ENCODE data around the gene PPP1R14C. TPM values are rescaled to one million over a fixed set of nuclear protein-coding genes. Genes with fewer than 3 reads are reported as not detected.
"Not testable (repeated sequence)": the region's sequence is repeated elsewhere in the genome, so short reads cannot be mapped to it uniquely, and the experiment has no call there.

The PPP1R14C gene
- total and polyA plus RNA-seq, 2 of the 13 experiments (the other 11 are each of a cell fraction or from before 2014, with no cell fraction given) = not detected

- TF ChIP-seq PLRG1 (conservative IDR thresholded peaks at IDR 0.05) = no peak
- no peak for TF ChIP-seq SKI (IDR thresholded peaks at IDR 0.05; ENCODE audit: partially characterized antibody)
- TF ChIP-seq KDM1A (CRISPR knock-in tag; IDR thresholded peaks at IDR 0.05) = no peak
- no peak for TF ChIP-seq KLF12 (CRISPR knock-in tag; IDR thresholded peaks at IDR 0.05; ENCODE audit: borderline replicate concordance)
- no peak for TF ChIP-seq SALL2 (CRISPR knock-in tag; IDR thresholded peaks at IDR 0.05)
- TF ChIP-seq DNMT3B (CRISPR knock-in tag; conservative IDR thresholded peaks at IDR 0.05) = no peak
Measured at GRCh38 chr6:150179030-150179429, 36.2 kb downstream of the PPP1R14C start (continued).

DNA sequence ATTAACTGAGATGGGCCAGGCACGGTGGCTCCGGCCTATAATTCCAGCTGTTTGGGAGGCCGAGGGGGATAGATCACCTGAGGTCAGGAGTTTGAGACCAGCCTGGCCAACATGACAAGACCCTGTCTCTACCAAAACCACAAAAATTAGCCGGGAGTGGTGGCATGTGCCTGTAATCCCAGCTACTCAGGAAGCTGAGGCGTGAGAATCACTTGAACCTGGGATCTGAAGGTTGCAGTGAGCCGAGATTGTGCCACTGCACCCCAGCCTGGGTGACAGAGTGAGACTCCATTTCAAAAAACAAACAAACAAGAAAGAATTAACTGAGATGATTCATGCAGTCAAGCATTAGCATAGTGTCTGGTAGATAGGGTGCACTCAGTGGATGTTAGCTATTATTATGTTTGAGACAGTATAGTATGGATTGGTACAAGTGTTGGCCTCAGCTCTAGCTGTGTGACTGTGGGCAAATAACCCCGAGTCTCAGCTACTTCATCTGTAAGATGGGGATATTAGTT, 37.1 kb downstream of the PPP1R14C start:
- 9% methylated on average over 7 of the region's 7 CpGs for WGBS (ENCODE audit: low lambda C conversion rate)
- H3K4me3 ChIP-seq (replicated peaks in 1 of 3; ENCODE audit: insufficient read depth in 1 of 3, low read depth in 2 of 3, low read length in 3 of 3); H3K36me3 ChIP-seq (replicated peaks in 1 of 2; ENCODE audit: control insufficient read depth in 1 of 2, insufficient read depth in 2 of 2, low read length in 2 of 2); H3K4me1 ChIP-seq (ENCODE audit: insufficient read depth, low read length); H2AFZ ChIP-seq (ENCODE audit: low read length); H3K79me2 ChIP-seq (ENCODE audit: insufficient read depth, low read length); H3K4me2 ChIP-seq (ENCODE audit: low read depth, low read length); H4K20me1 ChIP-seq (ENCODE audit: insufficient read depth, low read length); H3K9me3 ChIP-seq (ENCODE audit: low read length); FAIRE-seq; H3K9ac ChIP-seq (ENCODE audit: insufficient read depth, low read depth, low read length); in situ Hi-C loops (cut with HindIII; ENCODE audit: extremely low pct_ligation_motif_present, low pct_unique_long_range_greater_than_20kb); BruUV-seq (replicated peaks); ATAC-seq; DNase-seq (ENCODE audit: low spot score); POLR2A ChIA-PET; CTCF ChIA-PET (ENCODE audit: low intra/inter-chr PET ratio, low total read pairs); H3K27ac ChIP-seq (ENCODE audit: extremely low read length, insufficient read depth, low read length); intact Hi-C loops (cut with micrococcal nuclease; ENCODE audit: unreplicated experiment): not testable (repeated sequence)
- H3K27me3 ChIP-seq (ENCODE audit: control insufficient read depth in 1 of 2, insufficient read depth in 2 of 2, low read length in 2 of 2) = peaks cover 0 to 20% of the 10 kb centered on the region in 2 experiments; a peak in 3 of 5 replicates

DNA sequence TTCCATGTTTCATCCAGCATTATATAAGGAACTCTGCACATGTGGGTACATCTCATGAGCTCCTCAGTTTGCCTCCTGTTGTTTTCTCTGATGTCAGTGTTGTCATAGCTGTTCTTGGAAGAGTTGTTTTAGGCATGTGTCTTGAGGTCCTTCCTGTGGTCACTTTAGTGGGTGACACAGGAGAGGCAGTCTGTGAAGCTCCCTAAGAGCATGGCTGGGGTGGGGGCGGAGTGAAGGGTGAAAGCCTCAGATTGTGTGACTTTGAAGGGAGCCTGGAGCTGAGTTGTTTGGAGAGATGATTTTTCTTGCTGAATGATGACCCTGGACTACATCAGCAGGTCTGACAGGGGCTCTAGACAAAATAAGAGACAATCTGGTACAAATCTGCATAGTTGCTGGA, 37.7 kb downstream of the PPP1R14C start:
- Histone ChIP-seq H3K79me2 (ENCODE audit: insufficient read depth, low read length) (no peaks in the 10 kb centered on the region), H3K4me1 (ENCODE audit: insufficient read depth, low read length) (peaks cover 8% of the 10 kb centered on the region), H3K36me3 (replicated peaks in 1 of 2; ENCODE audit: control insufficient read depth in 1 of 2, insufficient read depth in 2 of 2, low read length in 2 of 2) (no peaks in the 10 kb centered on the region), H3K9ac (ENCODE audit: insufficient read depth, low read depth, low read length) (no peak overlapping the region), H3K27ac (ENCODE audit: extremely low read length, insufficient read depth, low read length) (no peak overlapping the region), H2AFZ (ENCODE audit: low read length) (no peak overlapping the region), H3K4me3 (replicated peaks in 1 of 3; ENCODE audit: insufficient read depth in 1 of 3, low read depth in 2 of 3, low read length in 3 of 3) (no peak overlapping the region), H3K27me3 (ENCODE audit: control insufficient read depth in 1 of 2, insufficient read depth in 2 of 2, low read length in 2 of 2) (peaks cover 0 to 19% of the 10 kb centered on the region in 2 experiments; a peak in 3 of 5 replicates), H3K9me3 (ENCODE audit: low read length) (no peaks in the 10 kb centered on the region), H3K4me2 (ENCODE audit: low read depth, low read length) (no peak overlapping the region), H4K20me1 (ENCODE audit: insufficient read depth, low read length) (no peaks in the 10 kb centered on the region)
- no peak for ATAC-seq
- 33% methylated on average over 1 of the region's 1 CpG for WGBS (ENCODE audit: low lambda C conversion rate)
- intact Hi-C loops (cut with micrococcal nuclease; ENCODE audit: unreplicated experiment) = no loop called here
- no peak for DNase-seq (ENCODE audit: low spot score)
- in situ Hi-C loops (cut with HindIII; ENCODE audit: extremely low pct_ligation_motif_present, low pct_unique_long_range_greater_than_20kb) = no loop called here
- BruUV-seq (replicated peaks) = no TSS peak
- ChIA-PET CTCF (ENCODE audit: low intra/inter-chr PET ratio, low total read pairs) (no interaction called here), POLR2A (no interaction called here)
- no peak for FAIRE-seq
- no peak for TF ChIP-seq ZHX1 (CRISPR knock-in tag; IDR thresholded peaks at IDR 0.05; ENCODE audit: low read depth)
- no peak for TF ChIP-seq STAT5B (CRISPR knock-in tag; IDR thresholded peaks at IDR 0.05)
- TF ChIP-seq, protein P1, sequence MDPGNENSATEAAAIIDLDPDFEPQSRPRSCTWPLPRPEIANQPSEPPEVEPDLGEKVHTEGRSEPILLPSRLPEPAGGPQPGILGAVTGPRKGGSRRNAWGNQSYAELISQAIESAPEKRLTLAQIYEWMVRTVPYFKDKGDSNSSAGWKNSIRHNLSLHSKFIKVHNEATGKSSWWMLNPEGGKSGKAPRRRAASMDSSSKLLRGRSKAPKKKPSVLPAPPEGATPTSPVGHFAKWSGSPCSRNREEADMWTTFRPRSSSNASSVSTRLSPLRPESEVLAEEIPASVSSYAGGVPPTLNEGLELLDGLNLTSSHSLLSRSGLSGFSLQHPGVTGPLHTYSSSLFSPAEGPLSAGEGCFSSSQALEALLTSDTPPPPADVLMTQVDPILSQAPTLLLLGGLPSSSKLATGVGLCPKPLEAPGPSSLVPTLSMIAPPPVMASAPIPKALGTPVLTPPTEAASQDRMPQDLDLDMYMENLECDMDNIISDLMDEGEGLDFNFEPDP (CRISPR knock-in tag; conservative IDR thresholded peaks at IDR 0.05) = no peak
- TF ChIP-seq KLF11 (CRISPR knock-in tag; IDR thresholded peaks at IDR 0.05) = no peak
- TF ChIP-seq GLI4 (CRISPR knock-in tag; IDR thresholded peaks at IDR 0.05; ENCODE audit: borderline replicate concordance) = no peak
- TF ChIP-seq MYPOP (CRISPR knock-in tag; IDR thresholded peaks at IDR 0.05) = no peak
- TF ChIP-seq ZNF263 (CRISPR knock-in tag; IDR thresholded peaks at IDR 0.05) = no peak

Measured in HepG2 (cell line).